Astrocyte (in vitro differentiated cells and primary cell): Measurements from ENCODE around the gene MX2. TPM values are rescaled to one million over a fixed set of nuclear protein-coding genes. Genes with fewer than 3 reads are reported as not detected.

Experiments
- DNase-seq: peaks from one replicate; pipeline ENCODE4 v3.0.0-alpha.2; 2010; ENCODE audit warnings: low read depth
- FAIRE-seq: peaks from 2 replicates; lab custom pipeline; 2011; peaks lifted over from hg19 to GRCh38; lab: Jason Lieb, UNC
- H2AFZ ChIP-seq: 2 replicates; pipeline ENCODE4 v1.6.0; 2012; ENCODE audit warnings: low read depth, low read length, inconsistent platforms
- H3K27ac ChIP-seq: 2 replicates; pipeline ENCODE4 v1.5.1; 2011; ENCODE audit warnings: low read depth, low read length, inconsistent platforms
- H3K27me3 ChIP-seq: 2 replicates; pipeline ENCODE4 v1.6.0; 2011; ENCODE audit warnings: low read length, inconsistent platforms; ENCODE audit not compliant: insufficient read depth
- H3K36me3 ChIP-seq: 2 replicates; pipeline ENCODE4 v1.5.1; 2011; ENCODE audit warnings: low read length, inconsistent platforms; ENCODE audit not compliant: insufficient read depth
- H3K4me1 ChIP-seq: 2 replicates; pipeline ENCODE4 v1.5.1; 2011; ENCODE audit warnings: low read length, inconsistent platforms; ENCODE audit not compliant: insufficient read depth
- H3K4me2 ChIP-seq: 2 replicates; pipeline ENCODE4 v1.6.0; 2012; ENCODE audit warnings: low read length, inconsistent platforms
- H3K4me3 ChIP-seq: 2 replicates; pipeline ENCODE4 v1.5.1; 2011; ENCODE audit warnings: low read depth, mild to moderate bottlenecking, low read length, inconsistent platforms; ENCODE audit not compliant: insufficient read depth
- H3K79me2 ChIP-seq: 2 replicates; pipeline ENCODE4 v1.6.0; 2012; ENCODE audit warnings: mild to moderate bottlenecking, low read length, inconsistent platforms; ENCODE audit not compliant: insufficient read depth
- H3K9ac ChIP-seq: 2 replicates; pipeline ENCODE4 v1.6.0; 2012; ENCODE audit warnings: mild to moderate bottlenecking, low read length, inconsistent platforms
- H3K9me3 ChIP-seq: 2 replicates; pipeline ENCODE4 v1.5.1; 2012; ENCODE audit warnings: low read depth, mild to moderate bottlenecking, low read length, inconsistent platforms; ENCODE audit not compliant: insufficient read depth
- H4K20me1 ChIP-seq: 2 replicates; pipeline ENCODE4 v1.6.0; 2012; ENCODE audit warnings: low read length, inconsistent platforms; ENCODE audit not compliant: insufficient read depth
- H3K27ac Mint-ChIP-seq: one replicate; pipeline ENCODE4 v1.8.0; 2021; ENCODE audit warnings: mild to moderate bottlenecking, mixed read lengths; ENCODE audit not compliant: unreplicated experiment
- H3K27me3 Mint-ChIP-seq: one replicate; pipeline ENCODE4 v1.8.0; 2021; ENCODE audit warnings: low read depth, mixed read lengths; ENCODE audit not compliant: unreplicated experiment
- H3K36me3 Mint-ChIP-seq: one replicate; pipeline ENCODE4 v1.8.0; 2021; ENCODE audit warnings: low read depth, mixed read lengths; ENCODE audit not compliant: unreplicated experiment
- H3K4me1 Mint-ChIP-seq: one replicate; pipeline ENCODE4 v1.8.0; 2021; ENCODE audit warnings: low read depth, mixed read lengths; ENCODE audit not compliant: unreplicated experiment
- H3K4me3 Mint-ChIP-seq: one replicate; pipeline ENCODE4 v1.8.0; 2021; ENCODE audit warnings: mild to moderate bottlenecking, moderate library complexity, mixed read lengths; ENCODE audit not compliant: unreplicated experiment
- H3K9me3 Mint-ChIP-seq: one replicate; pipeline ENCODE4 v1.8.0; 2021; ENCODE audit warnings: mild to moderate bottlenecking, mixed read lengths; ENCODE audit not compliant: unreplicated experiment
- CTCF ChIP-seq: IDR thresholded peaks from 2 replicates; pipeline ENCODE4 v1.5.1; 2011; ENCODE audit warnings: low read depth, mild to moderate bottlenecking, inconsistent platforms, low read length, moderate library complexity; ENCODE audit not compliant: insufficient read depth
- EZH2 ChIP-seq: IDR thresholded peaks from 2 replicates; pipeline ENCODE4 v1.6.1; 2012; ENCODE audit warnings: mild to moderate bottlenecking, low read length, inconsistent platforms; ENCODE audit not compliant: insufficient read depth
- total RNA-seq: library from RNA; stranded (reverse); gene quantifications from 2 replicates; pipeline ENCODE4 v1.2.1, GENCODE V29; 2021

The MX2 gene
- total RNA-seq, 1 donor from 2014 or later = 8.6 TPM

- Histone ChIP-seq H4K20me1 (no peaks in the 10 kb centered on the region), H3K9me3 (no peaks in the 10 kb centered on the region), H3K27me3 (peaks cover 23% of the 10 kb centered on the region), H2AFZ (no peak overlapping the region), H3K36me3 (no peaks in the 10 kb centered on the region), H3K4me3 (no peak overlapping the region), H3K79me2 (no peaks in the 10 kb centered on the region), H3K4me1 (no peaks in the 10 kb centered on the region), H3K4me2 (no peak overlapping the region), H3K9ac (no peak overlapping the region), H3K27ac (no peak overlapping the region)
- DNase-seq (no peak), FAIRE-seq (no peak)
- Mint-ChIP-seq H3K4me1 (no peaks in the 10 kb centered on the region), H3K27me3 (peaks cover 55% of the 10 kb centered on the region), H3K27ac (no peak overlapping the region), H3K4me3 (no peak overlapping the region), H3K36me3 (no peaks in the 10 kb centered on the region), H3K9me3 (peaks cover 4% of the 10 kb centered on the region)
- no peak for TF ChIP-seq CTCF
- TF ChIP-seq EZH2 = no peak
Measured at GRCh38 chr21:41315726-41316125, 46.1 kb upstream of the MX2 start.

GRCh38 chr21:41316200-41317062 is 45.4 kb upstream of the MX2 start, which contains the start of gene FAM3B:
FAM3B (plus strand) TSS chr21:41316801; CDS start chr21:41316880, 79 bp downstream.
- Histone ChIP-seq H3K4me1 (no peaks in the 10 kb centered on the region), H3K27ac (no peak within 1 kb of the TSS), H4K20me1 (no peaks in the 10 kb centered on the region), H3K36me3 (no peaks in the 10 kb centered on the region), H3K27me3 (peaks cover 26% of the 10 kb centered on the region), H3K79me2 (no peaks in the 10 kb centered on the region), H3K9me3 (no peaks in the 10 kb centered on the region), H2AFZ (no peak within 1 kb of the TSS), H3K4me2 (peak within 1 kb of the TSS; percentile 26), H3K4me3 (no peak within 1 kb of the TSS), H3K9ac (no peak within 1 kb of the TSS)
- no peak for FAIRE-seq
- Mint-ChIP-seq H3K9me3 (peaks cover 4% of the 10 kb centered on the region), H3K4me3 (no peak within 1 kb of the TSS), H3K36me3 (no peaks in the 10 kb centered on the region), H3K27me3 (peaks cover 61% of the 10 kb centered on the region), H3K4me1 (no peaks in the 10 kb centered on the region), H3K27ac (no peak within 1 kb of the TSS)
- TF ChIP-seq EZH2 (peak; percentile 87), CTCF (no peak)
- no peak for DNase-seq

- Histone ChIP-seq H4K20me1 (no peaks in the 10 kb centered on the region), H3K27ac (no peak overlapping the region), H3K27me3 (peaks cover 26% of the 10 kb centered on the region), H3K79me2 (no peaks in the 10 kb centered on the region), H3K4me2 (peak overlapping the region; percentile 26), H3K9ac (no peak overlapping the region), H2AFZ (no peak overlapping the region), H3K9me3 (no peaks in the 10 kb centered on the region), H3K4me1 (no peaks in the 10 kb centered on the region), H3K36me3 (no peaks in the 10 kb centered on the region), H3K4me3 (no peak overlapping the region)
- FAIRE-seq (no peak), DNase-seq (no peak)
- Mint-ChIP-seq H3K9me3 (peaks cover 4% of the 10 kb centered on the region), H3K4me3 (no peak overlapping the region), H3K27me3 (peaks cover 63% of the 10 kb centered on the region), H3K4me1 (no peaks in the 10 kb centered on the region), H3K27ac (no peak overlapping the region), H3K36me3 (no peaks in the 10 kb centered on the region)
- TF ChIP-seq CTCF (no peak), EZH2 (no peak)
Measured at GRCh38 chr21:41317063-41317392, 44.8 kb upstream of the MX2 start.
